ENCODE results near the gene TM4SF4.

Gene TM4SF4

GRCh38 chr3:149487598-149488197 lies 13.2 kb downstream of the TM4SF4 start:
- DNase-seq, result no peak

- no peak for DNase-seq
These were observed 14.7 kb downstream of the TM4SF4 start for GRCh38 chr3:149489060-149489690.

DNA sequence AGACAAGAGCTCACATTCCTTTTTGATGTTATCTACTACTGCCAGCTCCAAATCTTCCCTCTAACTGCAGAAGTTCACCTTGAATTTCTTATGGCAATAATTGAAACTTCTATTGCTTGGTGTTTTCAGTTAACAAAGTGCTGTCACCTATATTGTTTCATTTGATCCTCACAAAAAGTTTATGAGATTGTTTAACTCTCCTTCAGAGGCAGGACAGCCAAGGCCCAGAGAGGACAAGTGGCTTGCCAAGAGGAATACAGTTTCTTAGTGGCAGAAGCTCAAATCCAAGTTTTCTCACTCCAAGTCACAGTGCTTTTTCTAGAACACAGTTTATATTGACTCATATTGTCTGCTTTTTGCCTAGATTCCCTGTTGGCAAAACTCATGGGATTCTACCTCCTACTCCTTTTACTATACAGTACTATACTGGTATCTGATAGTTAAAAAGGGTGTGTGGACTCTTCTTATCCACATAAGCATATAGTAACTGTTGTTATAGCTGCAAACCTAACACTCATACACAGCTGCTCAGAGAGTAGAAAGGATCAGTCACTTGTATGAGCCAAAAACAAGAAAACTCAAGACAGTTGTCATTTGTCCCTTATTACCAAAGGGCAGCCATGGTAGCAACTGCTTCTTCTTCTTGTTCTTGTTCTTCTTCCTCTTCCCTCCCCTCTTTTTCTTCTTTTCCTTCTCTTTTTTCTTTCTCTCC lies 15.9 kb downstream of the TM4SF4 start:
- DNase-seq, result no peak

DNA sequence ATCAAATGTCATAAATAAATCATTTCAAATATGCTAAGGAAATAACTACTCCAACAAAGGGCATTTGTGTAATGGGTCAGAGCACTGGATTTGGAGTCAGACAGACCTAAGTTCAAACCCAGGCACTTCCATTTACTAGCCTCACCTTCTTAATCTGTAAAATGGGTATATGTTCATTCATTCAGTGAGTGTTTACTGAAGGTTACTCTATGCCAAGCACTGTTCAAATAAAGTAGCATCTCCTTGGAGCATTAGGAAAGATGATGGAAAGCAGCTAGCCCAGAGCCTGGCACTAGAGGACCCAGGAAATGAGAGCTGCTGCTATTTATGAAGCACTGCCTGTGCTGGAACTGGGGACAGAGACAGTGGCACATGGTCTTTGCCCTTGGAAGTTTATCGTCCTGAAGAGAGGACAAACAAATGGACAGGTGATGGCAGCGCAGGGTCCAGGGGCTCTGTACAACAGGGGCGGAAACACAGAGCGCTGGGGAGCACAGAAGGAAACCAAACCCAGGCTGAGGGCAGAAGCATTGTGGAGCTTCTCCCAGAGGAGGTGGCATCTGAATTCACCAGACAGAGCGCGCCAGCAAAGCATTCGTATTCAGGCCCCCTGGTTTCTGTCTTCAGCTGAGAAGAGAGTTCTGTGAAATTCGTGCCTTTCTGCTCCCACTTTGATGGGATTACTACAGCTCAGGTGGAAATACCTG lies 19.0 kb downstream of the TM4SF4 start:
- no peak for DNase-seq

DNA sequence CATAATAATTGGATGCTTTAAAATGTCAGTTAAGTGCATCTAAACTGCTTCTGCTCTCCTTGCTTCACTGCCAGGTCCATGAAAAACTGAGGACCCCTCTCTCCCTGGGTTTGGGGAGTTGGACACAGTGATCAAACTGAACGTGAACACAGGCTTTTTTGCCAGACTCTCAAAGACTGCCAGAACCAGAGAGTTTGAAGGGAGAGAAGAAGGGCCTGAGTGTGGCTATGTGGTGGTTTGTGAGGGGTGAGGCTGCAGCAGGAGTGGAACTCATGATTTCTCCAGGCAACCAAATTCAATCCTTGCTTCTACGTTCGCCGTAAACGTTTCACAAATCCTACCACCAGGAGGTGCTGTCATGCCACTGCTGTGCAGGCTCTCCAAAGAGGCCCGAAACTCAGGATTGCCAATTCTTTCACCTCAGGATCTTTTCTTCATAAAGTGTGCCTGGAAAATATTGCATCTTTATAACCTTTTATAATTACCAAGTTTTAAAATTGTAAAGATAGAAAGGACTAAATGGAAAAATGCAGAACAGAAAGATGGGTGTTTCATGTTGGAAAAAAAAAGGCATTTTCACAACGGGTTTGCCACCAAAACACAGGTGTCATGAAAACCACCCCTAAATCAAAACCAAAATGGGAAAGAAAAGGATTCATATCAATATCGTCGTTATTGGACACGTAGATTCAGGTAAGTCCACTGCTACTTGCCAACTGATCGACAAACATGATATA lies 19.7 kb downstream of the TM4SF4 start:
- DNase-seq, result peak; percentile 50

DNA sequence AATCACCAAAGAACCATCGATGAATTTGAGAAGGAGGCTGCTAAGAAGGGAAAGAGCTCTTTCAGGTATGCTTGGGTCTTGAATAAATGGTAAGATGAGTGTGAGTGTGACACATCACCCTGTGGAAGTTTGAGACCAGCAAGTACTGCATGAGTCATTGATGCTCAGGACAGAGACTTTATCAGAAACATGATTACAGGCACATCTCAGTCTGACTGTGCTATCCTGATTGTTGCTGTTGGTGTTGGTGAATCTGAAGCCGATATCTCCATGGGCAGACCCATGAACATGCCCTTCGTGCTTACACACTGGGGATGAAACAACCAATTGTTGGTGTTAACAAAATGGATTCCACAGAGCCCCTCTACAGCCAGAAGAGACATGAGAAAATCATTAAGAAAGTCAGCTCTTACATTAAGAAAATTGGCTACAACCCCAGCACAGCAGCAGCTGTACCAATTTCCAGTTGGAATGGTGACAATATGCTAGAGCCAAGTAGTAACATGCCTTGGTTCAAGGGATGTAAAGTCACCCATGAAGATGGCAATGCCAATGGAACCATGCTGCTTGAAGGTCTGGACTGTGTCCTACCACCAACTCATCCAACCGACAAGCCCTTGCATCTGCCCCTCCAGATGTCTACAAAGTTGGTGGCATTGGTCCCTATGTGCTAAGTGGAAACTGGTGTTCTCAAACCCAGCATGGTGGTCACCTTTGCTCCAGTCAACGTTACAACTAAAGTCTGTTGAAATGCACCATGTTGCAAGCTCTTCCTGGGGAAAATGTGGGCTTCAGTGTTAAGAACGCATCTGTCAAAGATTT lies 20.5 kb downstream of the TM4SF4 start:
- peak; percentile 60 for DNase-seq

DNA sequence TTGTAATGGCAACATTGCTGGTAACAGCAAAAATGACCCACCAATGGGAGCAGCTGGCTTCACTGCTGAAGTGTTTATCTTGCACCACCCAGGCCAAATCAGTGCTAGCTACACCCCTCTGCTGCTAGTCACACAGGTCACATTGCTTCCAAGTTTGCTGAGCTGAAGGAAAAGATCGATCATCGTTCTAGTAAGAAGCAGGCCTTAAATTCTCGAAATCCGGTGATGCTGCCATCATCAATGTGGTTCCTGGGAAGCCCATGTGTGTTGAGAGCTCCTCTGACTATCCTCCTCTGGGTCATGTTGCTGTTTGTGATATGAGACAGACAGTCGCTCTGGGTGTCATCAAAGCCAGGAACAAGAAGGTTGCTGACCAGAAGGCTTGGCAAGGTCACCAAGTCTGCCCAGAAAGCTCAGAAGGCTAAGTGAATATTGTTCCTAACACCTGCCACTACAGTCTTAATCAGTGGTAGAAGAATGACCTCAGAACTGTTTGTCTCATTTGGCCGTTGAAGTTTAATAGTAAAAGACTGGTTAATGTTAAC lies 21.2 kb downstream of the TM4SF4 start:
- DNase-seq, result no peak

DNA sequence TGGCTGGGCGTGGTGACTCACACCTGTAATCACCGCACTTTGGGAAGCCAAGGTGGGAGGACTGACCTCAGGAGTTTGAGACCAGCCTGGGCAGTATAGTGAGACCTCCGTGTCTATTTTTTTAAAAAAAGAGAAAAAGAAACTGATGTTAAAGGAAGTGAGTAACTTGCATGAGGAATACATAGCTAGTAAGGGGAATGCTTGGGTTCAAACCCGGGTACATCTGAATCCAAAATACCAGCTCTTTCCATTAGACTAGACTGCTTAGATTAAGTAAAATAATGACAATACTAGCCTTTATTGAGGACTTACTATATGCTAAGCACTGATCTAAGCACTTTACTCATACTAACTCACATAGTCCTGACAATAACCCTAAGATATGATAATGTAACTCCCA lies 22.4 kb downstream of the TM4SF4 start:
- no peak for DNase-seq

DNA sequence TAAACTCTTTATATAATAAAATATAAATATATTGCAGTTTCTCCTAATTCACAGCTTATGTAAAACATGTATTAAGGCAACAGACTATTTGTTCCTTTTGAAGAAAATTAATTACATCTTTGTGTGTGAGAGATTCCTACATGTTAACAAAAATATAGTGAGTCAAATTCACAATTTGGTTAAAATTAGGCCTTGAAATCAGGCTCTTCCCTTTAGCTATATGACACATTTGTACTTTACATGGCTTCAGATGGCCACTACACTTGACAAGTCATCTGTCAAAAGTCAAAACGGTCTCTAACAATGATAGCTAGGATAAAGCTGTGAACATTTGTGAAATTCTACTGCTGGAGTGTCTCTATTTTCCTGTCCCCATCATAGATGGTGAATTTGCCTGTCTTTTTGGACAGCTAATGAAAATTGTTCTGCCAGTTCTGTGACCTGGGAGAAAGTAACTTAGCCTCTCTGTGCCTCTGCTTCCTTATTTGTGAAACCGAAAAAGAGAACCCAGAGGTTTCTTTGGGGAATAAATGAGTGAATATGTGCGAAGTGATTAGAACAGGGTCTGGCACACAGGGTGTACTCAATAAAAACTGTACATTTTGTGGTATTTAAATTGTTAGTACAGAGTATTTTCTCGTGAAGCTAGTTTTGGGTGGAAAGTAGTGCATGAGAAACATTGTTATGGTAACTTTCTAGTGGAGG lies 23.6 kb downstream of the TM4SF4 start:
- no peak for DNase-seq

GRCh38 chr3:149501524-149501923 lies 27.0 kb downstream of the TM4SF4 start:
- peak; percentile 13 for DNase-seq

- DNase-seq, result no peak
These were observed 27.9 kb downstream of the TM4SF4 start for GRCh38 chr3:149502438-149502837.

DNA sequence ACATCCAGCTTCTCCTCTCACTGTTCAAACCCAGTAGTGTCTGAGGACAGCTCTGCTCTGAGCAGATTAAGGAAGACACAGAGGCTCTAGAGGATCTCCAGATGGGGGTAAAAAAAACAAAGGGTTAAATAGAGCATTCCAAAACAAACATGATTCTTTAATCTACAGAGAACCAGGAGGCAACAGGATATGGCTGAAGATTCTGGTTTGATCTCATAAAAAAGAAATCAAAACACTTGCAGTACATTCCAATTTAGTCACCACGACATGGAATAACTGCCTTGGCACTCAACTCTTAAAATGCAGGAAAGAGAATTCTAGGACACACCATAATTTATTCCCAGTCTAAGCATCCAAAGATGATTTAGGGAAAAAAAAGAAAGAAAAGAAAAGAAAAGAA lies 32.0 kb downstream of the TM4SF4 start:
- peak; percentile 41 for DNase-seq

GRCh38 chr3:149506965-149507364 lies 32.5 kb downstream of the TM4SF4 start:
- no peak for DNase-seq

- DNase-seq, result no peak
These were observed 33.2 kb downstream of the TM4SF4 start for GRCh38 chr3:149507491-149508324.

- DNase-seq, result no peak
These were observed 35.0 kb downstream of the TM4SF4 start for GRCh38 chr3:149509526-149509925.

DNA sequence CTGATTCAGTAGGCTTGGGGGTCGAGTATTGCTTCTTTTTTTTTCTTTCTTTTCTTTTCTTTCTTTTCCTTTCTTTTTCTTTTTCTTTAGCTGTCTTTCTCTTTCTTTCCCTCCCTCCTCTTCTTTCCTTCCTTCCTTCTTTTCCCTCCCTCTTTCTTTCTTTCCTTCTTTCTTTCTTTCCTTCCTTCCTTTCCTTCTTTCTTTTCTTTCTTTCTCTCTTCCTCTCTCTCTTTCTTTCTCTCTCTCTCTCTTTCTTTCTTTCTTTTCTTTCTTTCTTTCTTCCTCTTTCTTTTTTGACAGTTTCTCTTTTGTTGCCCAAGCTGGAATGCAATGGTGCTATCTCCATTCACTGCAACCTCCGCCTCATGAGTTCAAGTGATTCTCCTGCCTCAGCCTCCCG lies 36.0 kb downstream of the TM4SF4 start:
- no peak for DNase-seq

- DNase-seq, result no peak
These were observed 36.6 kb downstream of the TM4SF4 start for GRCh38 chr3:149511040-149511626.

DNA sequence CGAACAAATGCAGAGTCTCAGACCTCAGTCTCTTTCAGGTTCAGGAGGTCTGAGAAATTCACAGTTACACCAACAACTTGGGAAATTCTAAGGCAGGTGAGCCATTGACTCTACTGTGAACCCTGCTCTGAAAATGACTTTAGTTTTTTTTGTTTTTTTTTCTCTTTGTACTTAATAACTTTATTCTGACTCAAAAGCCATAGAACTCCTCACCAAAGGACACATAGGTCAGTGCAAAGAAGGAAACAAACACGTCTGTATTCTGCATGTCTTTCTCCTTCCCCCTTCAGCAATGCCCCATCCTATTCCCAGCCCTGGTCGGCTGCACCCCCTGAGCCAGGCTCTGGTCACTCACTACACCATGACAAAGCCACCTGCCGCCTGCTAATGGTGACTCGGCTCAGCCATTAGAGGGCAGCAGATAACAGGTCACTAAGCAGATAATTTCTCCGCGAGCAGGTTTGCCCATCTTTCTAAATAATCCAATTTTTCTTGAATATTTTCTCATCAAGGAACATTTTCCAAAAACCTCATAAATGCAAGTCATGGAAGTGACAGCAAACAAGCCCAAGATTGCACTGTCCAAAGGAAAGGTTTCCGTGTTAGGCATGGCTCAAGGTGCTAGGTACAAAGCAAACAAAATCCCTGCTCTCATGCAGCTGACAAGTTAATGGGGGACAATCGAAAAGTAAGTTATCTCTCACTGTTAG lies 37.7 kb downstream of the TM4SF4 start:
- DNase-seq, result peak; percentile 65

- no peak for DNase-seq
These were observed 40.0 kb downstream of the TM4SF4 start for GRCh38 chr3:149514471-149514870.
